Common myeloid progenitor, CD34-positive (primary cell): Measurements from ENCODE around the gene RBM47.

Experiments used
- CTCF ChIA-PET: fragments of 350-600 bp; sonication (Branson Sonifier 250); formaldehyde crosslinking; loops from one replicate; lab custom pipeline; 2021; ENCODE audit warnings: antibody characterized with exemption; lab: Charles Lee
- POLR2A ChIA-PET: fragments of 350-600 bp; sonication (Branson Sonifier 250); formaldehyde crosslinking; loops from one replicate; lab custom pipeline; 2021; ENCODE audit warnings: antibody characterized with exemption; lab: Charles Lee
- DNase-seq, 3 donors: peaks; one replicate each; pipeline versions ENCODE4 v3.0.0 to v3.0.0-alpha.2; 2013
- H3K27ac ChIP-seq, 2 experiments: 1 replicate in 1 of 2; 2 replicates in 1 of 2; pipeline ENCODE4 v1.7.0; 2013; ENCODE audit warnings: inconsistent platforms in 2 of 2, low read length in 2 of 2, mild to moderate bottlenecking in 2 of 2, low read depth in 1 of 2, moderate library complexity in 1 of 2; ENCODE audit not compliant: severe bottlenecking in 2 of 2, insufficient read depth in 1 of 2, poor library complexity in 1 of 2
- H3K27me3 ChIP-seq, 5 experiments: replicated peaks in 2 of 5; 1 replicate in 3 of 5; 2 replicates in 2 of 5; pipeline versions ENCODE4 v1.6.1 to v1.7.0; 2013; ENCODE audit warnings: low read length in 4 of 5, mild to moderate bottlenecking in 2 of 5, moderate library complexity in 2 of 5, inconsistent platforms in 1 of 5; ENCODE audit not compliant: insufficient read depth in 5 of 5, control insufficient read depth in 4 of 5
- H3K36me3 ChIP-seq, 4 experiments: 1 replicate in 2 of 4; 2 replicates in 2 of 4; pipeline versions ENCODE4 v1.6.1 to v1.7.0; 2013; ENCODE audit warnings: low read length in 3 of 4, control low read depth in 1 of 4, mild to moderate bottlenecking in 1 of 4; ENCODE audit not compliant: control insufficient read depth in 4 of 4, insufficient read depth in 4 of 4
- H3K4me1 ChIP-seq, 4 experiments: 1 replicate in 3 of 4; 2 replicates in 1 of 4; pipeline versions ENCODE4 v1.6.1 to v1.7.1; 2013; ENCODE audit warnings: low read length in 3 of 4, mild to moderate bottlenecking in 3 of 4, control low read depth in 1 of 4, inconsistent platforms in 1 of 4, moderate library complexity in 1 of 4; ENCODE audit not compliant: control insufficient read depth in 4 of 4, insufficient read depth in 4 of 4; ENCODE audit errors: control extremely low read depth in 1 of 4
- H3K4me3 ChIP-seq, 7 experiments: 1 replicate in 4 of 7; 2 replicates in 3 of 7; pipeline versions ENCODE4 v1.5.1 to v1.7.0; 2013; ENCODE audit warnings: mild to moderate bottlenecking in 7 of 7, low read length in 6 of 7, moderate library complexity in 6 of 7, inconsistent platforms in 2 of 7, low read depth in 2 of 7, control low read depth in 1 of 7; ENCODE audit not compliant: insufficient read depth in 4 of 7, control insufficient read depth in 1 of 7; ENCODE audit errors: extremely low read depth in 1 of 7
- H3K9me3 ChIP-seq, 5 experiments: 1 replicate in 4 of 5; 2 replicates in 1 of 5; pipeline versions ENCODE4 v1.6.1 to v1.7.1; 2013; ENCODE audit warnings: low read length in 4 of 5, mild to moderate bottlenecking in 2 of 5, inconsistent platforms in 1 of 5, low read depth in 1 of 5, moderate library complexity in 1 of 5; ENCODE audit not compliant: control insufficient read depth in 4 of 5, insufficient read depth in 2 of 5; ENCODE audit errors: control extremely low read depth in 1 of 5
- WGBS: methylation state at CpG from one replicate; pipeline ENCODE4 v1.1.5; 2013; ENCODE audit not compliant: insufficient coverage; 5-methylcytosine and 5-hydroxymethylcytosine counted together

The RBM47 gene

DNA sequence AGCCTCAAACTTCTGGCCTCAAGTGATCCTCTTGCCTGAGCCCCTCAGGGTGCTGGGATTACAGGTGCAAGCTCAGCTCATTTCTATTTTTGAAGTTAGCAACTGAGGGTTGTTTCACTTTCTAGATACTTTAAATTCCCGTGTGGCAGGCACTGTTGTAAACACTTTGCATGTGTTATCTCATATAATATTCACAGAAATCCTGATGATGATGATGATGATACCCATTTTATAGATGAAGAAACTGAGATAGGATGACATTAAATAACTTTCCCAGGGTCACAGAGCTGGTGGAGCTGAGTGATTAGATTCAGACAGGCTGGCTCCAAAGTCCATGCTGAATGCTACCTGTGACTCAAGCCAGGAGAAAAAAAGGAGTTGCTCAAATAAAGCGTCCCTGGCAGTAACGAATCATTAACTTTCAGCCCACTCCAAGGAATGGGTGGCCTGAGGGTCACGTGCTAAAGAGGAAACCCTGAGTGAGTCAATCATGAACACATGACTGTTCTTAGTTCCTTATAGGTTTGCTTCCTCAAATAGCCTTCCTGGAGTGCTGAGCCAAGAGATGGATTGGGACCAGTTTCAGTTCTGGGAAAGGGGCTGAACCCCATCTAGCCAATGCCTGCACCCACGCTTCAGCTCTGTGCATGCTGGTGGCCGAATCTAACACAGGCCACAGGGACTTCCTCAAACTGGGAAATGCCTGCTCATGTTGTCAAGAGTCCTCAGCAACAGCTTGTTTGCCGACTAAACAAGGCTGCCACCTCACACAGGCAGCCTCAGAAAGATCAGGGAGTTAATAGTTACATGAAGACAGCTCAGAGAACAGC, 52.8 kb downstream of the RBM47 start:
- 0% methylated on average over 6 of the region's 7 CpGs for whole genome bisulfite sequencing
- CTCF ChIA-PET, result interaction anchor here (1.2 to 1.6 kb wide), 2 partner anchors 12 to 28 kb away, joined by 3 to 4 read pairs; no protein-coding TSS in a partner anchor

GRCh38 chr4:40575846-40576245, 53.8 kb downstream of the RBM47 start:
- Histone ChIP-seq H3K9me3 (no peaks in the 10 kb centered on the region), H3K27ac (no peak overlapping the region), H3K4me1 (peaks cover 7 to 52% (median 30%) of the 10 kb centered on the region in 4 experiments), H3K36me3 (no peaks in the 10 kb centered on the region), H3K4me3 (no peak overlapping the region), H3K27me3 (no peaks in the 10 kb centered on the region)
- CTCF ChIA-PET, result no interaction called here
- POLR2A ChIA-PET, result no interaction called here
- 100% methylated on average over 2 of the region's 2 CpGs for WGBS
- no peak for DNase-seq

More for the DNA sequence above, 52.8 kb downstream of the RBM47 start:
- peaks cover 7 to 52% (median 30%) of the 10 kb centered on the region in 4 experiments for H3K4me1 ChIP-seq
- peak overlapping the region; percentile 70 to 83 for H3K27ac ChIP-seq
- H3K36me3 ChIP-seq, result no peaks in the 10 kb centered on the region
- peak overlapping the region in 4 of 7 experiments; percentile 14 to 35 (median 18) for H3K4me3 ChIP-seq
- DNase-seq, result peak; percentile 91 to 98 (median 97)
- H3K27me3 ChIP-seq, result no peaks in the 10 kb centered on the region
- POLR2A ChIA-PET, result interaction anchor here (0.5 kb wide), 1 partner anchor 110 kb away, joined by 4 read pairs; no protein-coding TSS in a partner anchor
- H3K9me3 ChIP-seq, result no peaks in the 10 kb centered on the region

DNA sequence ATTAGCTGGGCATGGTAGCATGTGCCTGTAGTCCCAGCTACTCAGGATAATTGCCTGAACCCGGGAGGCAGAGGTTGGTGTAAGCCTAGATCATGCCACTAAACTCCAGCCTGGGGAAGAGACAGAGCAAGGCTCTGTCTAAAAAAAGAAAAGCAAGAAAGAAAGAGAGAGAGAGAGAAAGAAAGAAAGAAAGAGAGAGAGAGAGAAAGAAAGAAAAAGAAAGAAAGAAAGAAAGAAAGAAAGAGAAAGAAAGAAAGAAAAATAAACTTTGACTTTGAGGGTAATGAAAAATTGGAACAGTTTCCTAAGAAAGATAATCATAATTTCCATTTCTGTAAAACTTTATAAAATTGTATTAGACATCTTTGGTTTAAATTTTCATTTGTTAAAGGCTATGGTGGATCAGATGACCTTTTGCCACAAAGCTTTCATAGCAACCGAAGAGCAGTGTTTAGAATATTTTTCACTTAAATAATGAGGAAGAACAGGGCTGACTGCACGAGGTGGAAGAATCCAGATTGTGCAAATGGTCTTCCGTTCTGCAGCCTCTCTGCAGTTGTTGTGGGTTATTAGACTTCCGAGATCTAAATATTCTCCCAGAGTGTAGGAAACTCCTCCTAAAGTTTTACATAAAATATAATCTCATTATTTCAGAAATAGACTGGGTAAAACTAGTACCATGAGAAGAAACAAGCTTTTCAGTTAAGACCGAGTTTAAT, 55.9 kb downstream of the RBM47 start:
- Histone ChIP-seq H3K27me3 (no peaks in the 10 kb centered on the region), H3K4me3 (peak overlapping the region in 3 of 7 experiments; percentile 6 to 31 (median 28)), H3K4me1 (peaks cover 7 to 52% (median 30%) of the 10 kb centered on the region in 4 experiments), H3K27ac (no peak overlapping the region), H3K9me3 (no peaks in the 10 kb centered on the region), H3K36me3 (no peaks in the 10 kb centered on the region)
- WGBS, result 0% methylated on average over 1 of the region's 6 CpGs
- CTCF ChIA-PET, result interaction anchor here (0.6 to 1.3 kb wide), 4 partner anchors 9 to 525 kb away, joined by 3 read pairs; no protein-coding TSS in a partner anchor
- peak; percentile 36 to 84 (median 77) for DNase-seq
- POLR2A ChIA-PET, result no interaction called here

- CTCF ChIA-PET, result interaction anchor here (1.0 kb wide), 1 partner anchor 53 kb away, joined by 3 read pairs; no protein-coding TSS in a partner anchor
Measured at GRCh38 chr4:40572692-40573310, 56.9 kb downstream of the RBM47 start.

DNA sequence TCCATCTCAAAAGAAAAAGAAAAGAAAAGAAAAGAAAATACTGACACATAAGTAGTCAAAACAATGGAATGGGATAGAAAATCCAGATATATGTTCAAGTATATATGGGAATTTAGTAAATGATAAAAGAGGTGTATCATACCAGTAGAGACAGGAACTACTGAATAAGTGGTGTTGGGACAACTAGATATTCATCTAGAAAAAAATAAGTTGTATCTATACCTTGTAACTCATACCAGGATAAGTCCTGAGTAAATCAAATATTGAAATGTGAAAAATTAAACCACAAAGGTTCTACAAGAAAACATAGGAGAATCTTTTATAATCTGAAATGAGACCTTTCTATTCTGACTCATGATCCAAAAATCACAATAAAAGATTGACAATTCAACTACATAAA, 58.5 kb downstream of the RBM47 start:
- Histone ChIP-seq H3K9me3 (no peaks in the 10 kb centered on the region), H3K27me3 (no peaks in the 10 kb centered on the region), H3K27ac (no peak overlapping the region), H3K4me3 (no peak overlapping the region), H3K36me3 (no peaks in the 10 kb centered on the region), H3K4me1 (peaks cover 4 to 32% (median 17%) of the 10 kb centered on the region in 4 experiments)
- no peak for DNase-seq
- POLR2A ChIA-PET, result no interaction called here
- CTCF ChIA-PET, result no interaction called here

More at GRCh38 chr4:40572692-40573310, 56.9 kb downstream of the RBM47 start:
- 100% methylated on average over 1 of the region's 7 CpGs for WGBS
- Histone ChIP-seq H3K4me1 (peaks cover 7 to 48% (median 29%) of the 10 kb centered on the region in 4 experiments), H3K27me3 (no peaks in the 10 kb centered on the region), H3K4me3 (no peak overlapping the region), H3K36me3 (no peaks in the 10 kb centered on the region), H3K9me3 (no peaks in the 10 kb centered on the region), H3K27ac (no peak overlapping the region)
- POLR2A ChIA-PET, result no interaction called here
- DNase-seq, result no peak

DNA sequence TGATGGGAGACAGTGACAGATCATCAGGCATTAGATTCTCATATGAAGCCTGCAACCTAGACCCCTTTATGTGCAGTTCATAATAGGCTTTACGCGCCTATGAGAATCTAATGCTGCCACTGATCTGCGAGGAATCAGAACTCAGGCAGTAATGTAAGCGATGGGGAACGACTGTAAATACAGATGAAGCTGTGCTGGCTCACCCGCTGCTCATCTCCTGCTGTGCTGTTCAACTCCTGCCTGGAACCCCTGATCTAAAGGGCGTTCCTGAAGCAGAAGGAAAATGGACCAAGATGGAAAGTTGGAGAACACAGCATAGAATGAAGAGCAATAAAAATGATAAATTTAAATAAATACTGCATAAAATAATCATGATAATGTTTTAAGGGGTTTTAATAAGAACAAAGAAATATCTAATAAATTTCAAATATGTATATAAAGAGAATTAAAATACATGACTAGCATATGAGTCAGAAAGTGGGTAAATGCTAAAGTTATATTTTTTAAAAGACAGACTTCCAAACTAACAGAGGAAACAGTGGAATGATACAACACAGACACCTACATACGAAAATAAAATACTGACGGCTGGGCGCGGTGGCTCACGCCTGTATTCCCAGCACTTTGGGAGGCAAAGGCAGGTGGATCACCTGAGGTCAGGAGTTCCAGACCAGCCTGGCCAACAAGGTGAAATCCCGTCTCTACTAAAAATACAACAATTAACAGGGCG, 59.2 kb downstream of the RBM47 start:
- Histone ChIP-seq H3K9me3 (no peaks in the 10 kb centered on the region), H3K27ac (no peak overlapping the region), H3K27me3 (no peaks in the 10 kb centered on the region), H3K4me3 (no peak overlapping the region), H3K36me3 (no peaks in the 10 kb centered on the region), H3K4me1 (peaks cover 4 to 28% (median 15%) of the 10 kb centered on the region in 4 experiments)
- WGBS, result 98% methylated on average over 10 of the region's 14 CpGs
- POLR2A ChIA-PET, result no interaction called here
- CTCF ChIA-PET, result no interaction called here
- DNase-seq, result no peak
